ENCODE measurements around the gene PALM.
"Not testable (repeated sequence)": the region's sequence is repeated elsewhere in the genome, so short reads cannot be mapped to it uniquely, and the experiment has no call there.

The PALM gene

GRCh38 chr19:734716-735115, 26.0 kb downstream of the PALM start:
- DNase-seq, result no peak

DNA sequence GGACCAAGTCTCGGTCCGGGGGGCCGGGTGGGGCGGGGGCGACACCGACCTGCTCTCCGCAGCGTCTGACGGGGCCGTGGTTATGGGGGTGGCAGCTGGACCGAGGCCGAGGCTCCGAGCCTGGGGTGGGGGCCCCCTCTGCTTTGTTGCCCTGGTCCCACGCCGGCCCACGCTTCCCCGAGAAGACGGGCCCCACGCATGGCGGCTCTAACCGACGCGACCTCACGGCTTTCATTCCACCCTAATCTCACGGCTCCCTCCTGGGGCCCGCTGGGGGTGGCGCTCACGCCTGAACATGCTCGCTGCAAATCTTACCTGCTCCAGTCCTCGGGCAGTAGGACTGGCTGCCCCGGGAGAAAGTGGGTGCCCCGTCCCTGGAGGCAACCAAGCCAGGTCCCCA, 27.4 kb downstream of the PALM start:
- DNase-seq, result no peak

GRCh38 chr19:737591-738093, 28.9 kb downstream of the PALM start:
- DNase-seq, result no peak

GRCh38 chr19:738509-739128, 29.9 kb downstream of the PALM start:
- DNase-seq, result no peak

GRCh38 chr19:739998-740715, 31.4 kb downstream of the PALM start:
- DNase-seq, result no peak

DNA sequence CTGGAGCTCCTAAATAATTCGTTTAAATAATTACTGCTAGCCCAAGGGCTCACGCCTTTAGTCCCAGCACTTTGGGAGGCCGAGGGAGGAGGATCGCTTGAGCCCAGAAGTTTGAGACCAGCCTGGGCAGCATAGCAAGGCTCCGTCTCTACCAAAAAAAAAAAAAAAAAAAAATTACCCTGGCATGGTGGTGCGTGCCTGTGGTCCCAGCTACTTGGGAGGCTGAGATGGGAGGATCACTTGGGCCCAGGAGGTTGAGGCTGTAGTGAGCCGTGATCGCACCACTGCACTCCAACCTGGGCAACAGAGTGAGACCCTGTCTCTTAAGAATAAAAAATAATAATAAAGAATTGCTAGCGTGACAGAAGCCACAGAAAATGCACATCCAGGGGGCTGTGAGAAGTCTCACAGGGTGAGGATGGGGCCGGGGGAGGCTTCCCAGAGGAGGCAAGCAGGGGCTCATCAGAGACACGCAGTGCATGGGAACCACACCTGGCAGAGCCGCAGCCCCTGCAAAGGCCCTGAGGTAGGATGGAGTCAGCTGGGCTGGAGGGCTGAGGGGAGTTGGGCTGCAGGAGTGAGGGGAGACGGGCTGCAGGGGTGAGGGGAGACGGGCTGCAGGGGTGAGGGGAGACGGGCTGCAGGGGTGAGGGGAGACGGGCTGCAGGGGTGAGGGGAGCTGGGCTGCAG, 32.2 kb downstream of the PALM start:
- not testable (repeated sequence) for DNase-seq

- DNase-seq, result no peak
These were observed 32.9 kb downstream of the PALM start for GRCh38 chr19:741506-742131.

DNA sequence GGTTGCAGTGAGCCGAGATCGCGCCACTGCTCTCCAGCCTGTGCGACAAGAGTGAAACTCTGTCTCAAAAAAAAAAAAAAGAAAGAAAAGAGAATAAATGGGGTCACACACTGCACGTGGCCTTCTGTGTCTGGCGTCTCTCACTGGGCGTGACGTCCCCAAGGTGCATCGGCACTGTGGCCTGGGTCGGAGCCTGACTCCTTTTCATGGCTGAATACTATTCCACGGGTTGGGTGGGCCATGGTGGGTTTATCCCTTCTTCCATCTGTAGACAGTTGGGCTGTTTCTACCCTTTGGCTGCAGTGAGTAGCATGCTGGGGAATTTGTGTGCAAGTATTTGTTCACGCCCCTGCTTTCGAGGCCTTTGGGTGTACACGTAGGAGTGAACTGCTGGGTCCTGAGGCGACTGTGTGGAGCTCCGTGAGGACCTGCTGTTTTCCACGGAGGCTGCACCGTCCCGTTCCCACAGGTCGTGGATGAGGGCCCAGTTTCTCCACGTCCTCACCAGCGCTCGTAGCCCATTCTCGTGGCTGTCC, 33.9 kb downstream of the PALM start:
- no peak for DNase-seq

- peak; percentile 1 for DNase-seq
These were observed 34.5 kb downstream of the PALM start for GRCh38 chr19:743168-743687.

DNA sequence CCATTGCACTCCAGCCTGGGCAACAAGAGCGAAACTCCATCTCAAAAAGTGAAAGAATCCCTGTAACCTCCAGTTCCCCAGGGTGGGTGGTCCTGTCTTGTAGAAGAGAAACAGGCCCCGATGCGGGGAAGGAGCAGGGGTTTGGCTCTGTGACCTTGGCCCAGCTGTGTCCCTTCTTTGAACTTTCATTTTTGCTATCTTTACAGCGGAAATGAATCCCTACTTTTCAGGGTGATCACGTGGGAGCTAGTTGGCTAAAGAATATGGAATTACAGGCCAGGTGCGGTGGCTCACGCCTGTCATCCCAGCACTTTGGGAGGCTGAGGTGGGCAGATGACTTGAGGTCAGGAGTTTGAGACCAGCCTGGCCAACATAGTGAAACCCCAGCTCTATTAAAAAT, 36.4 kb downstream of the PALM start:
- not testable (repeated sequence) for DNase-seq

DNA sequence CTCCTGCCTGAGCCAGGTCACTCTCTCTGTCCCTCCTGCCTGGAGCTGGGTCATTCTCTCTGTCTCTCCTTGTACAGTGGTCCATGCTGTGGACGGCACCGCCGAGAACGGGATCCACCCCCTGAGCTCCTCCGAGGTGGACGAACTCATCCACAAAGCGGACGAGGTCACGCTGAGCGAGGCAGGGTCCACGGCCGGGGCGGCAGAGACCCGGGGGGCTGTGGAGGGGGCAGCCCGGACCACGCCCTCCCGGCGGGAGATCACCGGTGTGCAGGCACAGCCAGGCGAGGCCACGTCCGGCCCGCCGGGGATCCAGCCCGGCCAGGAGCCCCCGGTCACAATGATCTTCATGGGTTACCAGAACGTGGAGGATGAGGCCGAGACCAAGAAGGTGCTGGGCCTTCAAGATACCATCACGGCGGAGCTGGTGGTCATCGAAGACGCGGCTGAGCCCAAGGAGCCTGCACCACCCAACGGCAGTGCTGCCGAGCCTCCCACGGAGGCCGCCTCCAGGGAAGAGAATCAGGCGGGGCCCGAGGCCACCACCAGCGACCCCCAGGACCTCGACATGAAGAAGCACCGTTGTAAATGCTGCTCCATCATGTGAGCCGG, 37.6 kb downstream of the PALM start:
- DNase-seq, result no peak

DNA sequence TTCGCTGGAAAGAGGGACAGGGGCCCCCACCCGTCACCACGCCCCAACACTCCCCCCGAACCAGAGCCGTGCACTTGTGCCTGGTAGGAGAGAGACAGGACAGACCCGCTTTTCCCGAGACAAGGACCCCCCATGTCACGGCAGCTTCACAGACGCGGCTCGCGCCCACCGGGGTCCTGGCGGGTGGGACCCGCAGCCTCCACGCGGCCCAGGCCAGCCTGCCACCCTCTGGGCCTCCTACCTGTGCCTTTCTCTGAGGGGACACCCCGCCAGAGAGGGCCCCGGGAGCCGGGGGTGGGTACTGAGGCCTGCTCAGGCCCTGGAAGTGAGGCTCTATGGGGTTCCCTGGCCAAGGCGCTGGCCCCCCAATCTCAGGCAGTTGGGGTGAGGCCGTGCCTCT, 38.2 kb downstream of the PALM start:
- DNase-seq, result no peak

DNA sequence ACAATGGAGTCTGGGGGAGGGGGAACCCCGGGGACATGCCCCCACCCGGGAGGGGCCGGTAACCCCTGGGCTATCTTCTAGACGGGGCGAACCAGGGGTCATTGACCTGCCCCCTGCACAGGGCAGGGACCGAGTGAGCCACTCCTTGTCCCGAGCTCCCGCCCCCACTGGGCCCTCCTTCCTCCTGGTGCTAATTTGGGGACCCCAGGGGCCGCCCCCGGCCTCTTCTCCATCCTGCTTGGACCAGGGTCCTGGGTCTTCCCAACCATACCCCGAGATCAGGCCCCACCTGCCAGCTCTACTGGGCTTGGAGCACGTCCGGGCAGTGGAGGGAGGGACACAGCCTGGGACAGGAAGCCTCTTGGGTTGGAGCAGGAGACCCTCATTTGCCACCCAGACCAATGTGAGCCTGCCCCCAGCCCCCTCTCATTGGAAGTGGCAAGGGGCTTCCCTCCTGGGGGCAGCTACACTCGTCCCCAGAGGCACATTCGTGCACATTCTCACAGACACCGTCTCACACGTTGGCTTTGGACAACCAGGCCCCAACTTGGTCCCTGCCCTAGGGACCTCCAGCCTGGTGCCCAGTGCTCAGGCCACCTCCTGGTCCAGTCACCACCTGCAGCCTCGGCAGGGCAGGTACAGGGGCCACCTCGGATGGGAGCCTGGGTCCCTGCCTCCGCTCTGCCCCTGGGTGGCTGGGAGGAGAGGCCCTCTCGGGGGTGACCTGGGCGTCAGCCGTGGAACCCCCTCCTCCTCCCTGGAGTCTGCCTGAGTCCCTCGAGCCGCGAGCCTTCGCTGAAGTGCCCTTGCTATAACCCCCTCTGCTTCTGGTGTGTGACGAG, 38.9 kb downstream of the PALM start:
- DNase-seq, result no peak

- no peak for DNase-seq
These were observed 39.5 kb downstream of the PALM start for GRCh38 chr19:748274-748598.

- no peak for DNase-seq
These were observed 41.1 kb downstream of the PALM start for GRCh38 chr19:749811-750210.

- peak; percentile 70 for DNase-seq
These were observed 42.1 kb downstream of the PALM start, which contains the start of gene MISP for GRCh38 chr19:750640-751423. MISP (plus strand) TSS chr19:751112; CDS start chr19:756947, 5,835 bp downstream.

GRCh38 chr19:751501-752341, 43.0 kb downstream of the PALM start:
- no peak for DNase-seq

- DNase-seq, result no peak
These were observed 44.1 kb downstream of the PALM start for GRCh38 chr19:752652-753517.

- no peak for DNase-seq
These were observed 45.8 kb downstream of the PALM start for GRCh38 chr19:754530-754929.
